Fibroblast of pulmonary artery (primary cell): Measurements from ENCODE around the gene ARTN.

Experiments
- DNase-seq: peaks from one replicate; pipeline ENCODE4 v3.0.0-alpha.2; 2010; ENCODE audit warnings: low read depth
- H3K4me3 ChIP-seq: replicated peaks from 2 replicates; pipeline ENCODE4 v1.5.1; 2011; ENCODE audit warnings: low read depth, mild to moderate bottlenecking, control low read depth, low read length, moderate library complexity
- TF ChIP-seq, protein P1 (sequence below): IDR thresholded peaks from 2 replicates; pipeline ENCODE4 v1.5.1; 2011; ENCODE audit warnings: mild to moderate bottlenecking, control low read depth, low read length, inconsistent platforms; ENCODE audit errors: missing control alignments

Gene ARTN

DNA sequence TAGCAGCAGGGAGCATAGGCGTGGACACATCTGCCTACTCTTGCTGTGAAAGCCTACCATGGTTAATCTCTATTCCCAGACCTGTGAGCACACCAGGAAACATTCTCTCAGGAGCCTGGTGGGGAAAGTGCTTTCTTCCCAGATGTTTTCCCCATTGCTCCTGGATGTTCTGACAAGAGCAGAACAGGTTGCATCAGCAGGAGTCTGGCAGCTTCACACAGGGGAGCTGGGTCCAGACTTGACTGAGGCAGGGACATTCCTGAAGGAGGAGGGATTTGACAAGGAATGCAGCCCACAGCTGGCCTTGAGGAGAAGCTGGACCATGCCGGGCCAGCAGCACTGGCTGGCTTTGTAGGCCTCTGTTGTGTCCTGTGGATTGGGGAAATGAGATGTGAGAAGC is 21.0 kb upstream of the ARTN start:
- no peak overlapping the region for H3K4me3 ChIP-seq
- TF ChIP-seq, protein P1, sequence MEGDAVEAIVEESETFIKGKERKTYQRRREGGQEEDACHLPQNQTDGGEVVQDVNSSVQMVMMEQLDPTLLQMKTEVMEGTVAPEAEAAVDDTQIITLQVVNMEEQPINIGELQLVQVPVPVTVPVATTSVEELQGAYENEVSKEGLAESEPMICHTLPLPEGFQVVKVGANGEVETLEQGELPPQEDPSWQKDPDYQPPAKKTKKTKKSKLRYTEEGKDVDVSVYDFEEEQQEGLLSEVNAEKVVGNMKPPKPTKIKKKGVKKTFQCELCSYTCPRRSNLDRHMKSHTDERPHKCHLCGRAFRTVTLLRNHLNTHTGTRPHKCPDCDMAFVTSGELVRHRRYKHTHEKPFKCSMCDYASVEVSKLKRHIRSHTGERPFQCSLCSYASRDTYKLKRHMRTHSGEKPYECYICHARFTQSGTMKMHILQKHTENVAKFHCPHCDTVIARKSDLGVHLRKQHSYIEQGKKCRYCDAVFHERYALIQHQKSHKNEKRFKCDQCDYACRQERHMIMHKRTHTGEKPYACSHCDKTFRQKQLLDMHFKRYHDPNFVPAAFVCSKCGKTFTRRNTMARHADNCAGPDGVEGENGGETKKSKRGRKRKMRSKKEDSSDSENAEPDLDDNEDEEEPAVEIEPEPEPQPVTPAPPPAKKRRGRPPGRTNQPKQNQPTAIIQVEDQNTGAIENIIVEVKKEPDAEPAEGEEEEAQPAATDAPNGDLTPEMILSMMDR = no peak
- DNase-seq = peak; percentile 61

DNA sequence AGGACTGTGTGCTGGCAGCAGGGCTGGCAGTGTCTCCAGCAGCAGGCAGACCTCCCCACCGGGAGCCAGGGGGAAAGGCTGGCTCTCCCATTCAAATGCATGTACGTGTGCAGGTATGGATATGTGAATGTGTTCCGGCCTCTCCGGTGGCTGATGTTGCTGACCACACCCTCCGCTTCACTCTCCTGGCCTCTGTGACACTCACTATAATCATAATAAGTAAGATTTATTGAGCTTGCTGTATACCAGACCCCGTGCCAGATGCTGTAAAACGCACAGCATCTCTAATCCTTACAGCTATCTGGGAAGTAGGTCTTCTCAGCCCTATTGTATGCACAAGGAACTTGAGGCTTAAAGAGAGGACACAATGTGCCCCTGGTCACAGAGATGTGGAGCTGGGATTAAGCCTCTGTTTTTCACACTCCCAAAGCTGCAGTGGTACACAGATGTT is 20.5 kb upstream of the ARTN start:
- TF ChIP-seq, protein P1 = no peak
- DNase-seq = no peak
- H3K4me3 ChIP-seq = no peak overlapping the region

DNA sequence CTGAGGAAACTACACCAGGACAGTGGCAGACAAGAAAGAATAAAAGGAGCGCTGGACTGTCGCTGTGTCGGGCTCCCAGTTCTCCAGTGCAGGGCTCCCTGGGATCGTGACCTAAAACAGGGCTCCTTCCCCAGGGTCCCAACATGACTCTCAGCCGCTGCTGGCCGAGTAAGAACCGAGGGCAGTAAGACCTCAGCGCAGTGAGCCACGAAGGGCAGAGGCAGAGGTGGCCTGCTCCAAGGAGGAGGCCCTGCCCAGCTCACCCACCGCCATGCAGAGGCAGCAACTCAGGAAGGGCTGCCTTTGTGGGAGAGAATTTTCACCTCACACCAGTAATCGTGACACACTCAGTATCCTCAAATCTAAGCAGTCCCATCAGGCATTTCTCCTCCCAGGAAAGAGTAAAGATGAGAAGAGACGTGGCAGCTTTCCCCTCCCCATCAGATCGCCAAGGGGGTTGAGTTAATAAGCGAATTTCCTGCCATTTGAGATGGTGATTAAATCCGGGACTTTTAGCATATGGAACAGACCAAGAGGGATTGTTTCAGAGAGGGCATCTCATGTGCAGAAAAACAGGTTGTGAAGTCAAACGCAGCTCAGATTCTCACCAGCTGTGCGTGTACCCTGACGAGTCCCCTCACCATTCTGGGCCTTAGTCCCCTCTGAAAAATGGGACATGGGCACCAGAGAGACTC is 19.8 kb upstream of the ARTN start:
- no peak for DNase-seq
- TF ChIP-seq, protein P1 = no peak
- H3K4me3 ChIP-seq = no peak overlapping the region

DNA sequence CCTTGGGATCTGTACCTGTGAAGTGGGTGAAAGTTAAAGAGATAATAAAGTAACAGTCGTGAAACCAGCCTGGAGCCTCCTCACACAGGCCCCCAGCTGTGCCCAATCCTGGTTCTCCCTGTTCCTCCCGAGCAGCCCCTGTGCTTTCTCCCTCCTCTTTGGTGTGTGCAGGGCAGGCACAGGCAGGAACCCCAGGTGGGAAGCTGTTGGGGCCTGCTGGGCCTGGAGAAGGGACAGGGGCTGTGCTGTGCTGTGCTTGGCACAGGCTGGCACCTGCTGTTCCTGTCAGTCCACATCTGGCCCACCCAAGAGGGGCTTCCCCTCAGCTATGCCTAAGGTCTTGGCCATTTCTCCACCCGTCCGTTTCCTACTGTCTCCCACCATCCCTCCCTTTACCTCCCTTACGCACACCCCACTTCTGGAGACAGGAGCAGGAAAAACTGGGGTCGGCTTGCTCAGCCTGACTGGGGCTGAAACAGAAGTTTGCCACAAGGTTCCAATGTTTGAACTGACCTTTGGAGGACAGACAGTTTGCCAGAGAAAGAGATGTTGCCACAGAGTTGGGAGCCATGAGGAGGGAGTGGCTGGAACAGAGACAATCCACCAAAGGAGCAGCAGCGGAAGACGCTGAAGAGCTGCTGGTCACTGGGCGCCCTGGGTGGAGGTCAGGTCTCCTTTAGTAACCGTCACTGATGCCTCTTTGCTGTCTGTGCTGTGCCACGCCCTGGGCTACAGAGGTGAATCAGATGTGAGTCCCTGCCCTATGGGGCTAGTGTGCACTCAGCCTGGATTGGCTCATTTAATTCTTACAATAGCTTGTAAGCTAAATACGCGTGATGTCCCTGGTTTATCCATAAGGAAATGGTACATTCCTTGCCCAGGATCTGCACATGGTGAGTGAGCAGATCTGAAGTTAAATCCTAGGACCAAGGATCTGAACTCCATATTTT is 18.8 kb upstream of the ARTN start:
- DNase-seq = no peak
- H3K4me3 ChIP-seq = no peak overlapping the region
- TF ChIP-seq, protein P1 = no peak

DNA sequence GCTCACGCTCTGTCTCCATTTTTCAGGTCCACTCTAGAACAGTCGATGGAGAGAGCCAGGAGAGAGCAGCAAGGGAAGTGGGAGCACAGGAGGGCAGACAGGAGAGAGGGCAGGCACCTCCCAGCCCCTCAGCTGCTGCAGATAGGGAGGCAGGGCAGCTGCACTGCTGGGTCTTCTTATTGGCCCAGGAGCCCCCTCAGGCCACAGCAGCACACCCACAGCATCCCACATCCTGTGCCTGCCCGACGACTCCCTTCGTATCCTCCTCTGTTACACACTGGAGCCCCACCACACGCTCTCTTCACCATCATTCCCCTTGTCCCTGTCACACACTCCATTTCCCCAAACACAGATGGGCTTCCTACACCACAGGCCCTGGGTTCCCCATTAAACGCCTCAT is 13.7 kb upstream of the ARTN start:
- no peak for DNase-seq
- H3K4me3 ChIP-seq = no peak overlapping the region
- TF ChIP-seq, protein P1 = no peak

DNA sequence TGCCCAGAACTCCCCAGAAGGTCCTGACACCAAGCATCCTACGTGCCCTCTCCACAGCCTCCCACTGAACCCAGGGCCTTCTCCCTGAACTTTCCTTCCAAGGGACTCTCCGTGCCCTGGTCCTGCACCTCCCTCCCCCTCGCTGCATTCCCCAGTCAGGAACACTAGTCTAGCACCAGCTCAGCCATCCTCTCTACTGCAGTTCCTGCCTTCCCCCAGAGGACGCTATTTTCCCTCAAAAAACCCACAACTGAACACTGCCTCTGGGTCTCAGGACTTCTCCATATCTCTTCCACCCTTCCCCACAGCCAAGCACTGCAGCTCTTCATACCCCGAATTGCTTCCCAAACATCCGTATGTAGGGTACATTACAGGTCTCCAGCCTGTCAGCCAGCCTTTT is 12.6 kb upstream of the ARTN start:
- no peak overlapping the region for H3K4me3 ChIP-seq
- no peak for DNase-seq
- TF ChIP-seq, protein P1 = no peak
